CD4-positive, alpha-beta T cell (primary cell): ENCODE results near the gene RIBC2. TPM values are rescaled to one million over a fixed set of nuclear protein-coding genes. Genes with fewer than 3 reads are reported as not detected.

Source experiments
- ATAC-seq: fragments of 200-7000 bp; cut with Tn5 transposase; one replicate; pipeline ENCODE4 v1.10.0; 2022; ENCODE audit warnings: mild to moderate bottlenecking; ENCODE audit not compliant: poor library complexity
- CTCF ChIA-PET: fragments of 350-600 bp; sonication (Branson Sonifier 250); formaldehyde crosslinking; loops from one replicate; lab custom pipeline; 2021; ENCODE audit warnings: antibody characterized with exemption, inconsistent platforms; lab: Charles Lee
- POLR2A ChIA-PET: fragments of 350-600 bp; sonication (Branson Sonifier 250); formaldehyde crosslinking; loops from one replicate; lab custom pipeline; 2021; ENCODE audit warnings: antibody characterized with exemption, inconsistent platforms; lab: Charles Lee
- DNase-seq, 14 experiments: peaks; one replicate each; pipeline ENCODE4 v3.0.0-alpha.2; 2013 to 2020; ENCODE audit warnings: mixed read lengths in 2 of 14
- H3K27ac ChIP-seq, 2 donors: one replicate each; pipeline versions ENCODE4 v1.5.1 to v1.7.0; 2013; ENCODE audit warnings: low read length in 2 of 2, low read depth in 1 of 2, mild to moderate bottlenecking in 1 of 2
- H3K27me3 ChIP-seq, 2 experiments: 1 replicate in 1 of 2; 2 replicates in 1 of 2; pipeline versions ENCODE4 v1.6.1 to v1.7.0; 2013; ENCODE audit warnings: low read length in 2 of 2, control low read depth in 1 of 2, mild to moderate bottlenecking in 1 of 2, moderate library complexity in 1 of 2; ENCODE audit not compliant: insufficient read depth in 2 of 2, control insufficient read depth in 1 of 2
- H3K36me3 ChIP-seq: one replicate; pipeline ENCODE4 v1.6.1; 2013; ENCODE audit warnings: low read length, control low read depth; ENCODE audit not compliant: insufficient read depth
- H3K4me1 ChIP-seq: one replicate; pipeline ENCODE4 v1.6.1; 2013; ENCODE audit warnings: low read length, control low read depth; ENCODE audit not compliant: insufficient read depth
- H3K4me3 ChIP-seq: one replicate; pipeline ENCODE4 v1.5.1; 2013; ENCODE audit warnings: mild to moderate bottlenecking, low read length, moderate library complexity
- H3K9me3 ChIP-seq, 2 experiments: 1 replicate in 1 of 2; 2 replicates in 1 of 2; pipeline versions ENCODE4 v1.6.1 to v1.7.0; 2013; ENCODE audit warnings: low read length in 2 of 2, mild to moderate bottlenecking in 2 of 2, control low read depth in 1 of 2, moderate library complexity in 1 of 2; ENCODE audit not compliant: control insufficient read depth in 1 of 2, insufficient read depth in 1 of 2
- H3K27ac Mint-ChIP-seq: one replicate; pipeline ENCODE4 v1.8.0; 2020; ENCODE audit warnings: mixed read lengths
- H3K27me3 Mint-ChIP-seq: one replicate; pipeline ENCODE4 v1.8.0; 2021; ENCODE audit warnings: mixed read lengths
- H3K36me3 Mint-ChIP-seq: one replicate; pipeline ENCODE4 v1.8.0; 2021; ENCODE audit warnings: low read depth, mixed read lengths
- H3K4me1 Mint-ChIP-seq: one replicate; pipeline ENCODE4 v1.8.0; 2021; ENCODE audit warnings: low read depth, mixed read lengths
- H3K4me3 Mint-ChIP-seq: one replicate; pipeline ENCODE4 v1.8.0; 2020; ENCODE audit warnings: mild to moderate bottlenecking, mixed read lengths
- H3K9me3 Mint-ChIP-seq: one replicate; pipeline ENCODE4 v1.8.0; 2020; ENCODE audit warnings: mixed read lengths
- CTCF ChIP-seq: fragments of 200-600 bp; IDR thresholded peaks from one replicate; pipeline ENCODE4 v1.8.0; 2022; ENCODE audit warnings: antibody characterized with exemption, mild to moderate bottlenecking
- intact Hi-C, 2 experiments: fragments of 100-400 bp; cut with DNase I in 1 of 2; cut with micrococcal nuclease in 1 of 2; formaldehyde crosslinking; loops; one replicate each; pipeline versions ENCODE4 v1.15.1 to v1.9.0; 2023 to 2025; cut with DNase I, micrococcal nuclease
- total RNA-seq, 174 experiments: library from RNA in 2 of 174; stranded (reverse) in 2 of 174; gene quantifications; one replicate each; pipeline ENCODE4 v1.2.3 and lab custom pipeline; 2021 to 2026

The RIBC2 gene
- total RNA-seq, 2 experiments from 2014 or later, result 0.41 TPM; not detected in 1

DNA sequence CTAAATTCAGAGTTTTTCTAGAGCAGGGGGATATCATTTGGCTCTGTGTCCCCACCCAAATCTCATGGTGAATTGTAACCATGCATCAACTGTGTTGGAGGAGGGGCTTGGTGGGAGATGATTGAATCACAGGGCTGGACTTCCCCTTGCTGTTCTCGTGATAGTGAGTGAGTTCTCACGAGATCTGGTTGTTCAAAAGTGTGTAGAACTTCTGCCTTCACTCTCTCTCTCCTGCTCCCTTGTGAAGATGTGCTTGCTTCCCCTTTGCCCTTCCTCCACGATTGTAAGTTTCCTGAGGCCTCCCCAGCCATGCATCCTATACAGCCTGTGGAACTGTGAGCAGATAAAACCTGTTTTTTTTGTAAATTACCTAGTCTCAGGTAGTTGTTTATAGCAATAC is 67.2 kb downstream of the RIBC2 start:
- Mint-ChIP-seq H3K9me3 (no peaks in the 10 kb centered on the region), H3K4me1 (no peaks in the 10 kb centered on the region), H3K36me3 (no peaks in the 10 kb centered on the region), H3K27me3 (peaks cover 27% of the 10 kb centered on the region), H3K4me3 (no peak overlapping the region), H3K27ac (no peak overlapping the region)
- Histone ChIP-seq H3K4me1 (no peaks in the 10 kb centered on the region), H3K4me3 (no peak overlapping the region), H3K27ac (no peak overlapping the region), H3K9me3 (no peaks in the 10 kb centered on the region), H3K36me3 (no peaks in the 10 kb centered on the region), H3K27me3 (peaks cover under 1 to 3% of the 10 kb centered on the region in 2 experiments)
- intact Hi-C loops, result no loop called here
- no peak for TF ChIP-seq CTCF
- POLR2A ChIA-PET, result no interaction called here
- DNase-seq (no peak), ATAC-seq (no peak)
- CTCF ChIA-PET, result no interaction called here

DNA sequence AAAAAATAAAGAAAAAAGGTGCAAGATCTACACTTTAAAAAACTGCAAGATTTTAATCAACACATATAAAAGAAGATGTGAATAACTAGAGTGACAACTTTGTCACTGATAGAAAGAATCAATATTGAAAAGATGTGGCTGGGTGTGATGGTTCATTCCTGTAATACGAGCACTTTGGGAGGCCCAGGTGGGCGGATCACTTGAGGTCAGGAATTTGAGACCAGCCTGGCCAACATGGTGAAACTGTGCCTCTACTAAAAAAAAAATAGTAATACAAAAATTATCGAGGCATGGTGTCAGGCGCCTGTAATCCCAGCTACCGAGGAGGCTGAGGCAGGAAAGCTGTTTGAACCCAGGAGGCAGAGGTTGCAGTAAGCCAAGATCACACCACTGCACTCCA is 68.2 kb downstream of the RIBC2 start:
- Histone ChIP-seq H3K4me3 (no peak overlapping the region), H3K4me1 (no peaks in the 10 kb centered on the region), H3K27ac (no peak overlapping the region), H3K36me3 (no peaks in the 10 kb centered on the region), H3K9me3 (no peaks in the 10 kb centered on the region), H3K27me3 (peaks cover 0 to 3% of the 10 kb centered on the region in 2 experiments)
- H3K36me3 Mint-ChIP-seq, result no peaks in the 10 kb centered on the region
- intact Hi-C loops, result no loop called here
- DNase-seq (no peak), ATAC-seq (no peak)
- peaks cover 24% of the 10 kb centered on the region for H3K27me3 Mint-ChIP-seq
- CTCF ChIA-PET, result no interaction called here
- H3K4me3 Mint-ChIP-seq, result no peak overlapping the region
- H3K4me1 Mint-ChIP-seq, result no peaks in the 10 kb centered on the region
- POLR2A ChIA-PET, result no interaction called here
- H3K9me3 Mint-ChIP-seq, result no peaks in the 10 kb centered on the region
- no peak overlapping the region for H3K27ac Mint-ChIP-seq
- no peak for TF ChIP-seq CTCF

Other genes starting within 250 kb of the RIBC2 start
- 100 to 1,000 TPM; 141 TPM for gene NUP50, start 249.8 kb upstream of the RIBC2 start, total RNA-seq
- gene KIAA0930, start 172.8 kb upstream of the RIBC2 start, total RNA-seq, result 1 to 10 TPM; 6.7 to 7.4 TPM
- not detected for gene UPK3A, start 128.7 kb upstream of the RIBC2 start, total RNA-seq
- 100 to 1,000 TPM; 159 to 161 TPM for gene FAM118A, start 103.8 kb upstream of the RIBC2 start, total RNA-seq
- not detected for gene SMC1B, start 94 bp upstream of the RIBC2 start, total RNA-seq
- not detected for gene FBLN1, start 89.2 kb downstream of the RIBC2 start, total RNA-seq